CD14-positive monocyte (primary cell): ENCODE results near the gene LRP6. TPM values are rescaled to one million over a fixed set of nuclear protein-coding genes. Genes with fewer than 3 reads are reported as not detected.

ENCODE experiments used
- DNase-seq, 3 donors: peaks; one replicate each; pipeline ENCODE4 v3.0.0-alpha.2; 2011 to 2022
- H2AFZ ChIP-seq: 2 replicates; pipeline ENCODE4 v1.6.0; 2012; ENCODE audit warnings: mild to moderate bottlenecking, low read depth, low read length, inconsistent platforms; ENCODE audit not compliant: insufficient read depth, poor library complexity, severe bottlenecking
- H3K27ac ChIP-seq, 2 donors: 1 replicate in 1 of 2; 2 replicates in 1 of 2; pipeline ENCODE4 v1.5.1; 2012 to 2013; ENCODE audit warnings: low read length in 2 of 2, control low read depth in 1 of 2, inconsistent platforms in 1 of 2, low read depth in 1 of 2, mild to moderate bottlenecking in 1 of 2
- H3K27me3 ChIP-seq, 2 donors: one replicate each; pipeline versions ENCODE4 v1.6.0 to v1.6.1; 2011 to 2013; ENCODE audit warnings: low read length in 2 of 2; ENCODE audit not compliant: control insufficient read depth in 2 of 2, insufficient read depth in 2 of 2
- H3K36me3 ChIP-seq, 2 donors: replicated peaks in 1 of 2; 1 replicate in 1 of 2; 2 replicates in 1 of 2; pipeline versions ENCODE4 v1.5.1 to v1.6.1; 2012 to 2013; ENCODE audit warnings: low read length in 2 of 2, control low read depth in 1 of 2, inconsistent platforms in 1 of 2, mild to moderate bottlenecking in 1 of 2; ENCODE audit not compliant: insufficient read depth in 2 of 2, control insufficient read depth in 1 of 2
- H3K4me1 ChIP-seq, 2 donors: 1 replicate in 1 of 2; 2 replicates in 1 of 2; pipeline versions ENCODE4 v1.5.1 to v1.6.1; 2012 to 2013; ENCODE audit warnings: low read length in 2 of 2, control low read depth in 1 of 2, inconsistent platforms in 1 of 2, mild to moderate bottlenecking in 1 of 2, moderate library complexity in 1 of 2; ENCODE audit not compliant: insufficient read depth in 2 of 2, control insufficient read depth in 1 of 2
- H3K4me2 ChIP-seq: replicated peaks from 2 replicates; pipeline ENCODE3; 2012; ENCODE audit warnings: low read length, moderate library complexity, mild to moderate bottlenecking; ENCODE audit not compliant: poor library complexity, severe bottlenecking; ENCODE audit errors: extremely low read depth
- H3K4me3 ChIP-seq, 3 experiments: fragments of 200-600 bp in 1 of 3; sonication (generic) in 1 of 3; replicated peaks in 1 of 3; 1 replicate in 2 of 3; 2 replicates in 1 of 3; pipeline ENCODE4 v1.5.1; 2011 to 2013; ENCODE audit warnings: low read length in 3 of 3, mild to moderate bottlenecking in 3 of 3, control low read depth in 2 of 3, low read depth in 2 of 3, inconsistent platforms in 1 of 3, moderate library complexity in 1 of 3
- H3K79me2 ChIP-seq: 2 replicates; pipeline ENCODE4 v1.6.0; 2012; ENCODE audit warnings: mild to moderate bottlenecking, control low read depth, inconsistent platforms, low read length, moderate library complexity; ENCODE audit not compliant: insufficient read depth
- H3K9ac ChIP-seq: 2 replicates; pipeline ENCODE4 v1.6.0; 2017; ENCODE audit warnings: low read length, mild to moderate bottlenecking; ENCODE audit not compliant: insufficient read depth, poor library complexity, severe bottlenecking
- H3K9me3 ChIP-seq, 2 donors: replicated peaks in 1 of 2; 1 replicate in 1 of 2; 2 replicates in 1 of 2; pipeline versions ENCODE4 v1.5.1 to v1.6.1; 2012 to 2013; ENCODE audit warnings: low read length in 2 of 2, control low read depth in 1 of 2; ENCODE audit not compliant: control insufficient read depth in 1 of 2, insufficient read depth in 1 of 2
- H4K20me1 ChIP-seq: 2 replicates; pipeline ENCODE4 v1.6.0; 2012; ENCODE audit warnings: mild to moderate bottlenecking, low read length, control low read depth, moderate library complexity; ENCODE audit not compliant: insufficient read depth
- H3K27ac Mint-ChIP-seq, 7 donors: one replicate each; pipeline ENCODE4 v1.8.0; 2020; ENCODE audit warnings: mild to moderate bottlenecking in 7 of 7, mixed read lengths in 7 of 7, moderate library complexity in 6 of 7, inconsistent platforms in 2 of 7
- H3K27me3 Mint-ChIP-seq, 3 donors: one replicate each; pipeline ENCODE4 v1.8.0; 2021 to 2022; ENCODE audit warnings: low read depth in 3 of 3, mild to moderate bottlenecking in 3 of 3, mixed read lengths in 3 of 3, moderate library complexity in 3 of 3, inconsistent platforms in 1 of 3
- H3K36me3 Mint-ChIP-seq, 2 donors: one replicate each; pipeline ENCODE4 v1.8.0; 2020; ENCODE audit warnings: mixed read lengths in 2 of 2, inconsistent platforms in 1 of 2, mild to moderate bottlenecking in 1 of 2
- H3K4me1 Mint-ChIP-seq: one replicate; pipeline ENCODE4 v1.8.0; 2020; ENCODE audit warnings: mild to moderate bottlenecking, mixed read lengths
- H3K4me3 Mint-ChIP-seq, 2 donors: one replicate each; pipeline ENCODE4 v1.8.0; 2020; ENCODE audit warnings: mild to moderate bottlenecking in 2 of 2, mixed read lengths in 2 of 2, moderate library complexity in 1 of 2
- H3K9me3 Mint-ChIP-seq, 7 donors: one replicate each; pipeline ENCODE4 v1.8.0; 2020 to 2022; ENCODE audit warnings: mixed read lengths in 7 of 7, mild to moderate bottlenecking in 6 of 7, moderate library complexity in 6 of 7, inconsistent platforms in 2 of 7
- WGBS: methylation state at CpG from one replicate; pipeline ENCODE4 v1.1.5; 2013; ENCODE audit warnings: missing lambda C conversion rate; ENCODE audit not compliant: insufficient coverage; 5-methylcytosine and 5-hydroxymethylcytosine counted together
- intact Hi-C, 2 donors: fragments of 100-400 bp; cut with micrococcal nuclease; formaldehyde crosslinking; loops; one replicate each; pipeline versions ENCODE4 v1.15.0 to v1.15.1; 2023
- polyA plus RNA-seq, 3 donors: library from polyadenylated mRNA; depleted of rRNA in 1 of 3; unstranded in 2 of 3; stranded (reverse) in 1 of 3; fragments of 300-500 nt in 2 of 3; fragments of >200 nt in 1 of 3; fragmentation: Illumina TruSeq in 2 of 3; gene quantifications; 1 replicate in 2 of 3; 2 replicates in 1 of 3; pipeline ENCODE4 v1.2.3, GENCODE V29; 2012 to 2021
- TF ChIP-seq, protein P1 (sequence below): fragments of 200-600 bp; IDR thresholded peaks from one replicate; pipeline ENCODE4 v1.8.0; 2022; ENCODE audit warnings: antibody characterized with exemption, mild to moderate bottlenecking

LRP6 gene
- polyA plus RNA-seq, 3 donors = 0.08 TPM; not detected in 2

DNA sequence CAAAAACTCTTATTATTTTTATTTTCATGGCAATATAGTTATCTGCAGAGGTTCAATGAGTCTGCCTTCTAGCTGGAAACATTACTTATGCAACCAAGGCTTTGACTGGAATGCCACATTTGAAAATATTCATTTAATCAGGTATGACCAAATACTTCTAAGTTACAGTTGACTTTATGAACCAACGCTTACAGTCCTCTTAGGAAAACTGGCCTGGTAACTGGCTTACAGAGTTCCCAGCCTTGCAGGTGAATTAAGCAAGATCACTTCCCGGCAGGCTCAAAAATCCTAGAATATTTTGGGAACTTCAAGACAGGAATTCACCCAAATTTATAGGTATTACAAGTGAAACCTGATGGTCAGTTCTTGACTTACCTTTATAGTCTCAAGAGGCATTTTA lies 12.3 kb downstream of the LRP6 start:
- no peaks in the 10 kb centered on the region for H3K36me3 Mint-ChIP-seq
- no peak for DNase-seq

DNA sequence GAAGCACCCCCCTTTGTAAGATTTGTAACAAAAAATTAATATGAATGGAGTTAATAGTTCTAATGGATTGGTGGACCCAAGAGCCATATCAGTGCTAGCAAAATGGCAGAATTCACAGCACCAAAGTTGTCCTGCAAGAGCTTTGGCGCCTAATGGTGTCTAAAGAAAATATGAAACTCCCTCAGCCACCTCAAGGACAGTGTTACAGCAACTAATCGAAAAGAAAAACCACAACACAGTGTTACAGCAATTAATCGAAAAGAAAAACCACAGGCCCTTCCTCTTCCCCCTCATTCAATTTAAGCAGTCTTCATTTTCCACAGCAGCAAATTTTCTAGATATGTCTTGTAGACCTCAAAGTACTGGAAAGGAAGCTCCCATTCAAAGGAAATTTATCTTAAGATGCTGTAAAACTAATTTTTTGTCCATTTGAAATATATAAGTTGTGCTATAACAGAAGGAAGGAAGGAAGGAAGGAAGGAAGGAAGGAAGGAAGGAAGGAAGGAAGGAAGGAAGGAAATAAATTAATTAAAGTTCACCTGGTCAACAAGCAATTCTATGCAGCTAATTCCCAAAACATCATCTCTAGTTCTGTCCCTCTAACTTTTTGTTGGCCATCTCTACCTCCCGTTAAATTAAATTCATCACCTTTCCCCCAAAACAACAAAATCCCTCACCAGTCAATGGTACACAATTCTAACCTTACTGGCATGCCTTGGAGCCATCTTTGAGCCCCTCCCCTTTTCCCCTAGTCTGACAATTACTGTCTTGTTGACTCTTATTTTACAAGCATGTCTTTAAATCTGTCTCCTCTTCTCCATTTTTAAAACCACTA lies 17.4 kb downstream of the LRP6 start:
- no peak overlapping the region for H3K27ac Mint-ChIP-seq
- H3K27me3 Mint-ChIP-seq = peaks cover 0 to 3% (median 1%) of the 10 kb centered on the region in 3 donors
- Histone ChIP-seq H3K4me2 (no peak overlapping the region), H3K27ac (no peak overlapping the region), H3K27me3 (no peaks in the 10 kb centered on the region), H4K20me1 (no peaks in the 10 kb centered on the region), H3K9me3 (no peaks in the 10 kb centered on the region), H3K79me2 (no peaks in the 10 kb centered on the region), H3K4me1 (no peaks in the 10 kb centered on the region), H3K4me3 (no peak overlapping the region), H3K36me3 (no peaks in the 10 kb centered on the region), H3K9ac (no peak overlapping the region), H2AFZ (no peak overlapping the region)
- H3K36me3 Mint-ChIP-seq = no peaks in the 10 kb centered on the region
- DNase-seq = no peak
- no peak overlapping the region for H3K4me3 Mint-ChIP-seq
- TF ChIP-seq, protein P1, sequence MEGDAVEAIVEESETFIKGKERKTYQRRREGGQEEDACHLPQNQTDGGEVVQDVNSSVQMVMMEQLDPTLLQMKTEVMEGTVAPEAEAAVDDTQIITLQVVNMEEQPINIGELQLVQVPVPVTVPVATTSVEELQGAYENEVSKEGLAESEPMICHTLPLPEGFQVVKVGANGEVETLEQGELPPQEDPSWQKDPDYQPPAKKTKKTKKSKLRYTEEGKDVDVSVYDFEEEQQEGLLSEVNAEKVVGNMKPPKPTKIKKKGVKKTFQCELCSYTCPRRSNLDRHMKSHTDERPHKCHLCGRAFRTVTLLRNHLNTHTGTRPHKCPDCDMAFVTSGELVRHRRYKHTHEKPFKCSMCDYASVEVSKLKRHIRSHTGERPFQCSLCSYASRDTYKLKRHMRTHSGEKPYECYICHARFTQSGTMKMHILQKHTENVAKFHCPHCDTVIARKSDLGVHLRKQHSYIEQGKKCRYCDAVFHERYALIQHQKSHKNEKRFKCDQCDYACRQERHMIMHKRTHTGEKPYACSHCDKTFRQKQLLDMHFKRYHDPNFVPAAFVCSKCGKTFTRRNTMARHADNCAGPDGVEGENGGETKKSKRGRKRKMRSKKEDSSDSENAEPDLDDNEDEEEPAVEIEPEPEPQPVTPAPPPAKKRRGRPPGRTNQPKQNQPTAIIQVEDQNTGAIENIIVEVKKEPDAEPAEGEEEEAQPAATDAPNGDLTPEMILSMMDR = no peak
- H3K9me3 Mint-ChIP-seq = peaks cover 0 to 2% (median 0%) of the 10 kb centered on the region in 7 donors
- H3K4me1 Mint-ChIP-seq = peaks cover 4% of the 10 kb centered on the region
- intact Hi-C loops = no loop called here
- 29% methylated on average over 3 of the region's 4 CpGs for WGBS

More for the DNA sequence above, 12.3 kb downstream of the LRP6 start:
- no peak overlapping the region for H3K27ac Mint-ChIP-seq
- H3K9me3 Mint-ChIP-seq = peaks cover 0 to 2% (median 0%) of the 10 kb centered on the region in 7 donors
- Histone ChIP-seq H3K4me2 (no peak overlapping the region), H3K27ac (no peak overlapping the region), H4K20me1 (no peaks in the 10 kb centered on the region), H3K4me1 (no peaks in the 10 kb centered on the region), H2AFZ (no peak overlapping the region), H3K9ac (no peak overlapping the region), H3K9me3 (no peaks in the 10 kb centered on the region), H3K36me3 (no peaks in the 10 kb centered on the region), H3K79me2 (no peaks in the 10 kb centered on the region), H3K27me3 (no peaks in the 10 kb centered on the region), H3K4me3 (no peak overlapping the region)
- WGBS = 100% methylated on average over 1 of the region's 2 CpGs
- TF ChIP-seq, protein P1 = no peak
- H3K4me3 Mint-ChIP-seq = no peak overlapping the region
- H3K4me1 Mint-ChIP-seq = no peaks in the 10 kb centered on the region
- intact Hi-C loops = no loop called here
- peaks cover 0 to 3% (median 0%) of the 10 kb centered on the region in 3 donors for H3K27me3 Mint-ChIP-seq
